HepG2 (cell line): ENCODE data around the gene FANCD2OS. TPM values are rescaled to one million over a fixed set of nuclear protein-coding genes. Genes with fewer than 3 reads are reported as not detected.
A peak's percentile ranks its signal among the peaks of the same experiment; 100 is the strongest.

Experiments used
- HNF1A ChIP-seq, 2 experiments: sonication (generic) in 1 of 2; formaldehyde crosslinking in 1 of 2; IDR thresholded peaks; 2 replicates each; pipeline versions ENCODE4 v1.4.0 to v1.6.1; 2016 to 2020; ENCODE audit warnings: borderline replicate concordance in 1 of 2, low read depth in 1 of 2, mild to moderate bottlenecking in 1 of 2, missing genetic modification reagents in 1 of 2
- MLLT10 ChIP-seq: sonication (generic); formaldehyde crosslinking; IDR thresholded peaks from 2 replicates; pipeline ENCODE4 v1.4.0; 2020; ENCODE audit warnings: missing genetic modification reagents
- MXD3 ChIP-seq: IDR thresholded peaks from 2 replicates; pipeline ENCODE4 v1.6.1; 2016; ENCODE audit warnings: mild to moderate bottlenecking, missing biosample characterization, missing genetic modification reagents
- POLR2G ChIP-seq: fragments of 200-400 bp; formaldehyde crosslinking; IDR thresholded peaks from 2 replicates; pipeline ENCODE4 v1.6.1; 2018; ENCODE audit warnings: mild to moderate bottlenecking, low read depth, low read length, moderate library complexity
- PRPF4 ChIP-seq: fragments of 200-400 bp; formaldehyde crosslinking; IDR thresholded peaks from 2 replicates; pipeline ENCODE4 v1.6.1; 2016; ENCODE audit warnings: low read length, low read depth; ENCODE audit not compliant: poor library complexity, severe bottlenecking
- STAT6 ChIP-seq: sonication (generic); formaldehyde crosslinking; IDR thresholded peaks from 2 replicates; pipeline ENCODE4 v1.4.0; 2020; ENCODE audit warnings: missing genetic modification reagents, mild to moderate bottlenecking, borderline replicate concordance
- TEAD2 ChIP-seq: sonication (generic); formaldehyde crosslinking; IDR thresholded peaks from 2 replicates; pipeline ENCODE4 v1.9.0; 2021; ENCODE audit warnings: missing genetic modification reagents
- TRIM24 ChIP-seq: sonication (generic); formaldehyde crosslinking; IDR thresholded peaks from 2 replicates; pipeline ENCODE4 v1.8.0; 2022; ENCODE audit warnings: mild to moderate bottlenecking, missing genetic modification reagents
- ZBED4 ChIP-seq: sonication (generic); formaldehyde crosslinking; IDR thresholded peaks from 2 replicates; pipeline ENCODE4 v1.4.0; 2020; ENCODE audit warnings: missing genetic modification reagents, borderline replicate concordance
- ZFP36L2 ChIP-seq: sonication (generic); formaldehyde crosslinking; IDR thresholded peaks from 2 replicates; pipeline ENCODE4 v1.4.0; 2020; ENCODE audit warnings: missing genetic modification reagents
- ZFYVE20 ChIP-seq: sonication (generic); formaldehyde crosslinking; IDR thresholded peaks from 2 replicates; pipeline ENCODE4 v1.8.0; 2023; ENCODE audit warnings: low read depth, mild to moderate bottlenecking, moderate library complexity, missing genetic modification reagents, borderline replicate concordance
- ZNF770 ChIP-seq: sonication (generic); formaldehyde crosslinking; IDR thresholded peaks from 2 replicates; pipeline ENCODE4 v1.5.0; 2020; ENCODE audit warnings: mild to moderate bottlenecking, missing genetic modification reagents
- polyA plus RNA-seq, 8 experiments: library from polyadenylated mRNA; depleted of rRNA in 3 of 8; stranded (reverse) in 7 of 8; unstranded in 1 of 8; fragments of >200 nt; fragmentation: Illumina TruSeq in 4 of 8; extraction: Trizol in 4 of 8; gene quantifications; 2 replicates each; pipeline versions ENCODE4 v1.2.1 to v1.2.3, GENCODE V29; 2011 to 2016; ENCODE audit warnings: low read depth in 4 of 8, missing spikeins in 1 of 8, mixed read lengths in 1 of 8; ENCODE audit not compliant: insufficient read depth in 1 of 8
- total RNA-seq, 5 experiments: library from RNA; depleted of rRNA; stranded (reverse); fragments of >200 nt; fragmentation: Illumina TruSeq; extraction: Trizol; gene quantifications; 2 replicates each; pipeline ENCODE4 v1.2.3, GENCODE V29; 2016; ENCODE audit warnings: low read depth in 1 of 5

The FANCD2OS gene
- total and polyA plus RNA-seq, 2 of the 13 experiments (the other 11 are each of a cell fraction or from before 2014, with no cell fraction given) = not detected

GRCh38 chr3:10115326-10116137, 7.5 kb upstream of the FANCD2OS start, which contains the start of gene BRK1 (continued):
- TF ChIP-seq ZNF770 (CRISPR knock-in tag) = no peak
- peak; percentile 64; the same call in 1 of the 2 replicates for TF ChIP-seq STAT6 (CRISPR knock-in tag)
- TF ChIP-seq ZFYVE20 (CRISPR knock-in tag) = no peak
- peak; percentile 39; the same call in 1 of the 2 replicates for TF ChIP-seq MXD3 (CRISPR knock-in tag)
- no peak for TF ChIP-seq ZFP36L2 (CRISPR knock-in tag)
- TF ChIP-seq ZBED4 = no peak; the same call in 1 of the 2 replicates
- no peak for TF ChIP-seq TEAD2 (CRISPR knock-in tag)
- TF ChIP-seq HNF1A (IDR thresholded peaks at IDR 0.05; ENCODE audit: low read depth) = no peak
- no peak for TF ChIP-seq HNF1A (CRISPR knock-in tag; IDR thresholded peaks at IDR 0.05; ENCODE audit: borderline replicate concordance)
- no peak for TF ChIP-seq MLLT10 (CRISPR knock-in tag)
- no peak for TF ChIP-seq PRPF4
- TF ChIP-seq POLR2G = peak; percentile 99
- no peak for TF ChIP-seq TRIM24 (CRISPR knock-in tag)
